WTC11 (cell line): ENCODE measurements around the gene NPVF.

Experiments used
- ATF1 ChIP-seq: sonication (generic); formaldehyde crosslinking; IDR thresholded peaks from 2 replicates; pipeline ENCODE4 v1.8.1; 2023; ENCODE audit warnings: mild to moderate bottlenecking, moderate library complexity, missing genetic modification reagents
- CREB1 ChIP-seq: sonication (generic); formaldehyde crosslinking; IDR thresholded peaks from 2 replicates; pipeline ENCODE4 v1.8.0; 2023; ENCODE audit warnings: mild to moderate bottlenecking, missing genetic modification reagents
- FOXJ3 ChIP-seq: sonication (generic); formaldehyde crosslinking; IDR thresholded peaks from 2 replicates; pipeline ENCODE4 v1.9.0; 2021; ENCODE audit warnings: missing genetic modification reagents, mild to moderate bottlenecking, borderline replicate concordance
- MYBL2 ChIP-seq: sonication (generic); formaldehyde crosslinking; IDR thresholded peaks from 2 replicates; pipeline ENCODE4 v1.8.1; 2023; ENCODE audit warnings: mild to moderate bottlenecking, moderate library complexity, missing genetic modification reagents
- NFYB ChIP-seq: sonication (generic); formaldehyde crosslinking; conservative IDR thresholded peaks from 2 replicates; pipeline ENCODE4 v1.8.0; 2022; ENCODE audit warnings: low read depth, missing genetic modification reagents
- SP1 ChIP-seq: sonication (generic); formaldehyde crosslinking; conservative IDR thresholded peaks from 2 replicates; pipeline ENCODE4 v1.8.1; 2022; ENCODE audit warnings: missing genetic modification reagents
- TCF7 ChIP-seq: sonication (generic); formaldehyde crosslinking; IDR thresholded peaks from 2 replicates; pipeline ENCODE4 v1.8.0; 2022; ENCODE audit warnings: mild to moderate bottlenecking, low read depth, missing genetic modification reagents, moderate library complexity
- ZNF121 ChIP-seq: sonication (generic); formaldehyde crosslinking; IDR thresholded peaks from 2 replicates; pipeline ENCODE4 v1.8.0; 2023; ENCODE audit warnings: missing genetic modification reagents
- TF ChIP-seq, protein P1 (sequence below): fragments of 200-600 bp; IDR thresholded peaks from 2 replicates; pipeline ENCODE4 v1.8.0; 2022; ENCODE audit warnings: antibody characterized with exemption
- TF ChIP-seq, protein P2 (sequence below): sonication (generic); formaldehyde crosslinking; conservative IDR thresholded peaks from 2 replicates; pipeline ENCODE4 v1.8.1; 2022; ENCODE audit warnings: mild to moderate bottlenecking, missing genetic modification reagents
- TF ChIP-seq, protein P3 (sequence below): fragments of 250-450 bp; sonication (Bioruptor Pico); IDR thresholded peaks from 2 replicates; pipeline ENCODE4 v2.1.2; 2022; ENCODE audit warnings: mild to moderate bottlenecking, moderate library complexity
- TF ChIP-seq, protein P4 (sequence below): sonication (generic); formaldehyde crosslinking; IDR thresholded peaks from 2 replicates; pipeline ENCODE4 v1.8.1; 2023; ENCODE audit warnings: mild to moderate bottlenecking, missing genetic modification reagents, borderline replicate concordance
- TF ChIP-seq, protein P5 (sequence below): sonication (generic); formaldehyde crosslinking; IDR thresholded peaks from 2 replicates; pipeline ENCODE4 v1.8.0; 2023; ENCODE audit warnings: missing genetic modification reagents

DNA sequence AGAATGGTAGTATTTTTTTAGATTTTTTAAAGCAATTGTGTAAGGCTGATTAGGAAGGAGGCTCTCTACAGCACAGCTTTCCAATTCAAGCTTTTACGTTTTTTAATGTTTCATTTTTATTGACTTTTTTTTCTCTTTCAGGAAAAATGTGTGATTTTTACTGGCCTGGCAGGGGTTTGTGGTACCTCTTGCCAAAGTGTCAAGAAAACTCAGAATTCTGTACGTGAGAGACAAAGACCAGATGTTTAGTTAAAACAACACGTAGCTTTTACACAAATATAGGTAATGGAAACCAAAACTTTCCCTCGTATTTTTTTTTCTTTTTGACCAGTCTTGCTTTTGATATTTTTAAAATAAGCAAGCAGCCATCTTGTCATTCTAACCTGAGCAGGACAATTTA is 6.0 kb upstream of the NPVF start:
- TF ChIP-seq FOXJ3 (CRISPR knock-in tag), result no peak
- TF ChIP-seq SP1 (CRISPR knock-in tag), result no peak
- TF ChIP-seq, protein P1, sequence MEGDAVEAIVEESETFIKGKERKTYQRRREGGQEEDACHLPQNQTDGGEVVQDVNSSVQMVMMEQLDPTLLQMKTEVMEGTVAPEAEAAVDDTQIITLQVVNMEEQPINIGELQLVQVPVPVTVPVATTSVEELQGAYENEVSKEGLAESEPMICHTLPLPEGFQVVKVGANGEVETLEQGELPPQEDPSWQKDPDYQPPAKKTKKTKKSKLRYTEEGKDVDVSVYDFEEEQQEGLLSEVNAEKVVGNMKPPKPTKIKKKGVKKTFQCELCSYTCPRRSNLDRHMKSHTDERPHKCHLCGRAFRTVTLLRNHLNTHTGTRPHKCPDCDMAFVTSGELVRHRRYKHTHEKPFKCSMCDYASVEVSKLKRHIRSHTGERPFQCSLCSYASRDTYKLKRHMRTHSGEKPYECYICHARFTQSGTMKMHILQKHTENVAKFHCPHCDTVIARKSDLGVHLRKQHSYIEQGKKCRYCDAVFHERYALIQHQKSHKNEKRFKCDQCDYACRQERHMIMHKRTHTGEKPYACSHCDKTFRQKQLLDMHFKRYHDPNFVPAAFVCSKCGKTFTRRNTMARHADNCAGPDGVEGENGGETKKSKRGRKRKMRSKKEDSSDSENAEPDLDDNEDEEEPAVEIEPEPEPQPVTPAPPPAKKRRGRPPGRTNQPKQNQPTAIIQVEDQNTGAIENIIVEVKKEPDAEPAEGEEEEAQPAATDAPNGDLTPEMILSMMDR, result no peak
- TF ChIP-seq ATF1 (CRISPR knock-in tag), result no peak
- TF ChIP-seq TCF7 (CRISPR knock-in tag), result no peak
- no peak for TF ChIP-seq MYBL2 (CRISPR knock-in tag)
- TF ChIP-seq, protein P2, sequence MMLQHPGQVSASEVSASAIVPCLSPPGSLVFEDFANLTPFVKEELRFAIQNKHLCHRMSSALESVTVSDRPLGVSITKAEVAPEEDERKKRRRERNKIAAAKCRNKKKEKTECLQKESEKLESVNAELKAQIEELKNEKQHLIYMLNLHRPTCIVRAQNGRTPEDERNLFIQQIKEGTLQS (CRISPR knock-in tag), result no peak
- TF ChIP-seq, protein P3, sequence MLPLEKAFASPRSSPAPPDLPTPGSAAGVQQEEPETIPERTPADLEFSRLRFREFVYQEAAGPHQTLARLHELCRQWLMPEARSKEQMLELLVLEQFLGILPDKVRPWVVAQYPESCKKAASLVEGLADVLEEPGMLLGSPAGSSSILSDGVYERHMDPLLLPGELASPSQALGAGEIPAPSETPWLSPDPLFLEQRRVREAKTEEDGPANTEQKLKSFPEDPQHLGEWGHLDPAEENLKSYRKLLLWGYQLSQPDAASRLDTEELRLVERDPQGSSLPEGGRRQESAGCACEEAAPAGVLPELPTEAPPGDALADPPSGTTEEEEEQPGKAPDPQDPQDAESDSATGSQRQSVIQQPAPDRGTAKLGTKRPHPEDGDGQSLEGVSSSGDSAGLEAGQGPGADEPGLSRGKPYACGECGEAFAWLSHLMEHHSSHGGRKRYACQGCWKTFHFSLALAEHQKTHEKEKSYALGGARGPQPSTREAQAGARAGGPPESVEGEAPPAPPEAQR, result no peak
- TF ChIP-seq, protein P4, sequence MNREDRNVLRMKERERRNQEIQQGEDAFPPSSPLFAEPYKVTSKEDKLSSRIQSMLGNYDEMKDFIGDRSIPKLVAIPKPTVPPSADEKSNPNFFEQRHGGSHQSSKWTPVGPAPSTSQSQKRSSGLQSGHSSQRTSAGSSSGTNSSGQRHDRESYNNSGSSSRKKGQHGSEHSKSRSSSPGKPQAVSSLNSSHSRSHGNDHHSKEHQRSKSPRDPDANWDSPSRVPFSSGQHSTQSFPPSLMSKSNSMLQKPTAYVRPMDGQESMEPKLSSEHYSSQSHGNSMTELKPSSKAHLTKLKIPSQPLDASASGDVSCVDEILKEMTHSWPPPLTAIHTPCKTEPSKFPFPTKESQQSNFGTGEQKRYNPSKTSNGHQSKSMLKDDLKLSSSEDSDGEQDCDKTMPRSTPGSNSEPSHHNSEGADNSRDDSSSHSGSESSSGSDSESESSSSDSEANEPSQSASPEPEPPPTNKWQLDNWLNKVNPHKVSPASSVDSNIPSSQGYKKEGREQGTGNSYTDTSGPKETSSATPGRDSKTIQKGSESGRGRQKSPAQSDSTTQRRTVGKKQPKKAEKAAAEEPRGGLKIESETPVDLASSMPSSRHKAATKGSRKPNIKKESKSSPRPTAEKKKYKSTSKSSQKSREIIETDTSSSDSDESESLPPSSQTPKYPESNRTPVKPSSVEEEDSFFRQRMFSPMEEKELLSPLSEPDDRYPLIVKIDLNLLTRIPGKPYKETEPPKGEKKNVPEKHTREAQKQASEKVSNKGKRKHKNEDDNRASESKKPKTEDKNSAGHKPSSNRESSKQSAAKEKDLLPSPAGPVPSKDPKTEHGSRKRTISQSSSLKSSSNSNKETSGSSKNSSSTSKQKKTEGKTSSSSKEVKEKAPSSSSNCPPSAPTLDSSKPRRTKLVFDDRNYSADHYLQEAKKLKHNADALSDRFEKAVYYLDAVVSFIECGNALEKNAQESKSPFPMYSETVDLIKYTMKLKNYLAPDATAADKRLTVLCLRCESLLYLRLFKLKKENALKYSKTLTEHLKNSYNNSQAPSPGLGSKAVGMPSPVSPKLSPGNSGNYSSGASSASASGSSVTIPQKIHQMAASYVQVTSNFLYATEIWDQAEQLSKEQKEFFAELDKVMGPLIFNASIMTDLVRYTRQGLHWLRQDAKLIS (CRISPR knock-in tag), result no peak
- no peak for TF ChIP-seq ZNF121 (CRISPR knock-in tag)
- no peak for TF ChIP-seq CREB1
- TF ChIP-seq, protein P5, sequence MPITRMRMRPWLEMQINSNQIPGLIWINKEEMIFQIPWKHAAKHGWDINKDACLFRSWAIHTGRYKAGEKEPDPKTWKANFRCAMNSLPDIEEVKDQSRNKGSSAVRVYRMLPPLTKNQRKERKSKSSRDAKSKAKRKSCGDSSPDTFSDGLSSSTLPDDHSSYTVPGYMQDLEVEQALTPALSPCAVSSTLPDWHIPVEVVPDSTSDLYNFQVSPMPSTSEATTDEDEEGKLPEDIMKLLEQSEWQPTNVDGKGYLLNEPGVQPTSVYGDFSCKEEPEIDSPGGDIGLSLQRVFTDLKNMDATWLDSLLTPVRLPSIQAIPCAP, result no peak
- TF ChIP-seq NFYB (CRISPR knock-in tag), result no peak
